HG03139 (cell line): ENCODE data around the gene CLDN20.
"Not testable (repeated sequence)": the region's sequence is repeated elsewhere in the genome, so short reads cannot be mapped to it uniquely, and the experiment has no call there.

Experiments
- ATAC-seq: cut with Tn5 transposase; IDR thresholded peaks from one replicate; pipeline ENCODE4 v1.9.1; 2021; ENCODE audit not compliant: unreplicated experiment

CLDN20 gene

GRCh38 chr6:155268088-155268867 lies 4.5 kb downstream of the CLDN20 start:
- ATAC-seq = not testable (repeated sequence)

GRCh38 chr6:155269765-155270164 lies 6.0 kb downstream of the CLDN20 start:
- no peak for ATAC-seq

GRCh38 chr6:155270561-155271091 lies 6.8 kb downstream of the CLDN20 start:
- no peak for ATAC-seq

- ATAC-seq = no peak
These were observed 7.3 kb downstream of the CLDN20 start for GRCh38 chr6:155271145-155271544.

- no peak for ATAC-seq
These were observed 8.8 kb downstream of the CLDN20 start for GRCh38 chr6:155272353-155273232.

- no peak for ATAC-seq
These were observed 9.6 kb downstream of the CLDN20 start for GRCh38 chr6:155273431-155273830.

GRCh38 chr6:155274106-155274505 lies 10.3 kb downstream of the CLDN20 start:
- no peak for ATAC-seq

GRCh38 chr6:155274533-155274932 lies 10.7 kb downstream of the CLDN20 start:
- ATAC-seq = no peak

- no peak for ATAC-seq
These were observed 12.1 kb downstream of the CLDN20 start for GRCh38 chr6:155275808-155276480.

- no peak for ATAC-seq
These were observed 12.8 kb downstream of the CLDN20 start for GRCh38 chr6:155276638-155277037.

GRCh38 chr6:155278319-155279049 lies 14.7 kb downstream of the CLDN20 start:
- ATAC-seq = no peak

- no peak for ATAC-seq
These were observed 21.0 kb downstream of the CLDN20 start for GRCh38 chr6:155284775-155285174.

- no peak for ATAC-seq
These were observed 23.9 kb downstream of the CLDN20 start for GRCh38 chr6:155287762-155288161.

GRCh38 chr6:155290491-155290890 lies 26.7 kb downstream of the CLDN20 start:
- ATAC-seq = no peak

GRCh38 chr6:155291291-155291690 lies 27.5 kb downstream of the CLDN20 start:
- ATAC-seq = no peak

GRCh38 chr6:155292711-155293110 lies 28.9 kb downstream of the CLDN20 start:
- ATAC-seq = no peak

- no peak for ATAC-seq
These were observed 33.9 kb downstream of the CLDN20 start for GRCh38 chr6:155297669-155298068.

- ATAC-seq = no peak
These were observed 38.1 kb downstream of the CLDN20 start for GRCh38 chr6:155301867-155302266.

GRCh38 chr6:155303361-155303870 lies 39.6 kb downstream of the CLDN20 start:
- no peak for ATAC-seq

- no peak for ATAC-seq
These were observed 43.1 kb downstream of the CLDN20 start for GRCh38 chr6:155306958-155307357.
